ENCODE results near the gene PXDN.

- TF ChIP-seq CTCF (IDR thresholded peaks at IDR 0.05; ENCODE audit: low read length) (no peak), EZH2 (optimal IDR thresholded peaks at IDR 0.05; ENCODE audit: low read depth, low read length) (no peak)
Measured at GRCh38 chr2:1683297-1683696, 61.0 kb downstream of the PXDN start.

All from MM.1S (cell line).